IMR-90 (cell line): ENCODE results near the gene SLC25A17. TPM values are rescaled to one million over a fixed set of nuclear protein-coding genes. Genes with fewer than 3 reads are reported as not detected.

Source experiments
- ATAC-seq: fragments of 200-7000 bp; cut with Tn5 transposase; 2 replicates; pipeline ENCODE4 v1.9.1; 2020; ENCODE audit warnings: low read depth, mild to moderate bottlenecking, moderate library complexity
- BruUV-seq: library from RNA; stranded (reverse); fragments of 400-500 nt; replicated peaks from 2 replicates; lab custom pipeline; 2021; lab: Mats Ljungman, UMichigan
- CTCF ChIA-PET: fragments of 300-600 bp; formaldehyde crosslinking; extraction: SDS; loops from one replicate; lab custom pipeline; 2021; ENCODE audit warnings: antibody characterized with exemption; lab: Yijun Ruan, JAX
- POLR2A ChIA-PET: fragments of 300-600 bp; sonication (Branson Sonifier 250); formaldehyde crosslinking; loops from one replicate; lab custom pipeline; 2022; ENCODE audit warnings: antibody characterized with exemption; ENCODE audit not compliant: unreplicated experiment; lab: Charles Lee
- DNase-seq: peaks from one replicate; pipeline ENCODE4 v3.0.0; 2013
- H2AFZ ChIP-seq: replicated peaks from 2 replicates; pipeline ENCODE3; 2013; ENCODE audit warnings: low read length, mild to moderate bottlenecking; ENCODE audit not compliant: poor library complexity
- H2AK5ac ChIP-seq: 2 replicates; pipeline ENCODE4 v1.6.1; 2013; ENCODE audit warnings: low read depth, low read length, inconsistent platforms
- H2AK9ac ChIP-seq: replicated peaks from 2 replicates; pipeline ENCODE3; 2013; ENCODE audit warnings: mild to moderate bottlenecking, low read depth, low read length, moderate library complexity; ENCODE audit not compliant: poor library complexity
- H2BK120ac ChIP-seq: 2 replicates; pipeline ENCODE4 v1.6.1; 2013; ENCODE audit warnings: low read depth, low read length, inconsistent platforms
- H2BK15ac ChIP-seq: 3 replicates; pipeline ENCODE4 v1.6.1; 2013; ENCODE audit warnings: low read depth, low read length, inconsistent platforms
- H2BK20ac ChIP-seq: 2 replicates; pipeline ENCODE4 v1.6.1; 2013; ENCODE audit warnings: low read depth, mild to moderate bottlenecking, inconsistent platforms, low read length, moderate library complexity
- H2BK5ac ChIP-seq: 2 replicates; pipeline ENCODE4 v1.6.1; 2013; ENCODE audit warnings: mild to moderate bottlenecking, low read depth, low read length, inconsistent platforms; ENCODE audit not compliant: poor library complexity, severe bottlenecking
- H3K14ac ChIP-seq: replicated peaks from 2 replicates; pipeline ENCODE4 v1.6.1; 2013; ENCODE audit warnings: low read depth, low read length, inconsistent platforms
- H3K18ac ChIP-seq: 2 replicates; pipeline ENCODE4 v1.6.1; 2013; ENCODE audit warnings: low read depth, low read length, control low read depth
- H3K23ac ChIP-seq: 2 replicates; pipeline ENCODE4 v1.6.1; 2013; ENCODE audit warnings: low read depth, low read length, inconsistent platforms
- H3K27ac ChIP-seq: 2 replicates; pipeline ENCODE4 v1.5.1; 2013; ENCODE audit warnings: mild to moderate bottlenecking, control low read depth, low read length; ENCODE audit not compliant: insufficient read depth
- H3K27me3 ChIP-seq: 2 replicates; pipeline ENCODE4 v1.6.1; 2013; ENCODE audit warnings: low read length; ENCODE audit not compliant: control insufficient read depth, insufficient read depth
- H3K36me3 ChIP-seq: 2 replicates; pipeline ENCODE4 v1.6.1; 2013; ENCODE audit warnings: low read length, mixed read lengths; ENCODE audit not compliant: control insufficient read depth, insufficient read depth
- H3K4ac ChIP-seq: 2 replicates; pipeline ENCODE4 v1.6.1; 2013; ENCODE audit warnings: low read depth, low read length, inconsistent platforms
- H3K4me1 ChIP-seq: 2 replicates; pipeline ENCODE4 v1.6.1; 2013; ENCODE audit warnings: low read length, mixed read lengths; ENCODE audit not compliant: control insufficient read depth, insufficient read depth
- H3K4me2 ChIP-seq: 2 replicates; pipeline ENCODE4 v1.6.1; 2013; ENCODE audit warnings: low read depth, mild to moderate bottlenecking, control low read depth, low read length, moderate library complexity
- H3K4me3 ChIP-seq: 2 replicates; pipeline ENCODE4 v1.5.1; 2013; ENCODE audit warnings: low read depth, mild to moderate bottlenecking, control low read depth, low read length, moderate library complexity; ENCODE audit not compliant: insufficient read depth
- H3K56ac ChIP-seq: 2 replicates; pipeline ENCODE4 v1.6.1; 2013; ENCODE audit warnings: low read length, inconsistent platforms; ENCODE audit not compliant: insufficient read depth; ENCODE audit errors: extremely low read depth
- H3K79me1 ChIP-seq, 2 experiments: 2 replicates each; pipeline ENCODE4 v1.6.1; 2013; ENCODE audit warnings: low read length in 2 of 2, inconsistent platforms in 1 of 2, low read depth in 1 of 2
- H3K9ac ChIP-seq: 2 replicates; pipeline ENCODE4 v1.6.1; 2013; ENCODE audit warnings: low read depth, low read length, control low read depth
- H3K9me1 ChIP-seq: 2 replicates; pipeline ENCODE4 v1.6.1; 2013; ENCODE audit warnings: low read length, inconsistent platforms; ENCODE audit not compliant: insufficient read depth
- H3K9me3 ChIP-seq: 2 replicates; pipeline ENCODE4 v1.6.1; 2013; ENCODE audit warnings: low read length; ENCODE audit not compliant: control insufficient read depth, insufficient read depth
- H4K20me1 ChIP-seq: 2 replicates; pipeline ENCODE4 v1.6.1; 2013; ENCODE audit warnings: low read length, inconsistent platforms; ENCODE audit not compliant: insufficient read depth
- H4K5ac ChIP-seq: 2 replicates; pipeline ENCODE4 v1.6.1; 2013; ENCODE audit warnings: mild to moderate bottlenecking, low read depth, low read length, control low read depth
- H4K8ac ChIP-seq, 2 experiments: 2 replicates each; pipeline ENCODE4 v1.6.1; 2013; ENCODE audit warnings: low read depth in 2 of 2, low read length in 2 of 2, control low read depth in 1 of 2, inconsistent platforms in 1 of 2
- H4K91ac ChIP-seq: 2 replicates; pipeline ENCODE4 v1.6.1; 2013; ENCODE audit warnings: low read depth, low read length, inconsistent platforms; ENCODE audit not compliant: insufficient read depth
- BHLHE40 ChIP-seq: fragments of 150-350 bp; IDR thresholded peaks from 2 replicates; pipeline ENCODE4 v1.6.1; 2016; ENCODE audit warnings: mild to moderate bottlenecking, low read depth, low read length
- CEBPB ChIP-seq: IDR thresholded peaks from 2 replicates; pipeline ENCODE4 v1.6.1; 2012; ENCODE audit warnings: low read depth, low read length, improper control_type of control experiment
- FOS ChIP-seq: fragments of 150-350 bp; IDR thresholded peaks from 2 replicates; pipeline ENCODE4 v1.6.1; 2016; ENCODE audit warnings: low read depth, low read length
- MAFK ChIP-seq: IDR thresholded peaks from 2 replicates; pipeline ENCODE4 v1.6.1; 2012; ENCODE audit warnings: low read depth, low read length, improper control_type of control experiment
- MAZ ChIP-seq: IDR thresholded peaks from 2 replicates; pipeline ENCODE4 v1.6.1; 2012; ENCODE audit warnings: low read depth, mild to moderate bottlenecking, low read length, improper control_type of control experiment, moderate library complexity, borderline replicate concordance
- MXI1 ChIP-seq: IDR thresholded peaks from 2 replicates; pipeline ENCODE4 v1.6.1; 2012; ENCODE audit warnings: low read depth, mild to moderate bottlenecking, low read length, moderate library complexity, borderline replicate concordance
- NFE2L2 ChIP-seq: fragments of 150-350 bp; IDR thresholded peaks from 2 replicates; pipeline ENCODE4 v1.6.1; 2016; ENCODE audit warnings: low read depth, mild to moderate bottlenecking, low read length
- POLR2A ChIP-seq: IDR thresholded peaks from 2 replicates; pipeline ENCODE4 v1.6.1; 2012; ENCODE audit warnings: mild to moderate bottlenecking, low read depth, low read length
- RAD21 ChIP-seq: IDR thresholded peaks from 2 replicates; pipeline ENCODE4 v1.6.1; 2012; ENCODE audit warnings: low read length, improper control_type of control experiment
- RCOR1 ChIP-seq: IDR thresholded peaks from 2 replicates; pipeline ENCODE4 v1.6.1; 2012; ENCODE audit warnings: mild to moderate bottlenecking, low read length, improper control_type of control experiment; ENCODE audit not compliant: insufficient replicate concordance
- RFX5 ChIP-seq: IDR thresholded peaks from 2 replicates; pipeline ENCODE4 v1.8.0; 2012; ENCODE audit warnings: low read depth, mild to moderate bottlenecking, low read length, moderate library complexity
- SMC3 ChIP-seq: fragments of 150-350 bp; IDR thresholded peaks from 2 replicates; pipeline ENCODE4 v1.6.1; 2016; ENCODE audit warnings: low read depth, mild to moderate bottlenecking, antibody characterized with exemption, low read length, moderate library complexity
- WGBS, 2 experiments: methylation state at CpG; one replicate each; pipeline versions ENCODE4 v1.1.5 to v1.1.7; 2013; ENCODE audit warnings: missing lambda C conversion rate in 2 of 2; ENCODE audit not compliant: insufficient read length in 1 of 2; ENCODE audit errors: extremely low coverage in 2 of 2; 5-methylcytosine and 5-hydroxymethylcytosine counted together
- dilution Hi-C: fragments of 300-500 bp; cut with HindIII; formaldehyde crosslinking; loops from one replicate; pipeline ENCODE4 v1.14.3; 2018; ENCODE audit warnings: low sequenced_read_pairs; ENCODE audit not compliant: unreplicated experiment
- in situ Hi-C: fragments of 300-500 bp; cut with MboI; formaldehyde crosslinking; loops from 3 replicates; pipeline ENCODE4 v1.14.3; 2019; ENCODE audit warnings: low sequenced_read_pairs, inconsistent platforms, mixed read lengths
- intact Hi-C: fragments of 100-400 bp; cut with micrococcal nuclease; formaldehyde crosslinking; loops from 2 replicates; pipeline ENCODE4 v1.10.0; 2022
- polyA plus RNA-seq, 3 experiments: library from polyadenylated mRNA; depleted of rRNA; stranded (reverse); fragments of >200 nt; gene quantifications; 2 replicates each; pipeline ENCODE4 v1.2.3, GENCODE V29; 2012; ENCODE audit warnings: low replicate concordance in 1 of 3
- total RNA-seq: library from RNA; depleted of rRNA; stranded (reverse); fragments of >200 nt; gene quantifications from 2 replicates; pipeline ENCODE4 v1.2.3, GENCODE V29; 2012
- TF ChIP-seq, protein P1 (sequence below): fragments of 150-350 bp; IDR thresholded peaks from 2 replicates; pipeline ENCODE4 v1.6.1; 2017; ENCODE audit warnings: mild to moderate bottlenecking, antibody characterized with exemption, low read length, low read depth
- TF ChIP-seq, protein P2 (sequence below): fragments of 150-350 bp; IDR thresholded peaks from 2 replicates; pipeline ENCODE4 v1.6.1; 2016; ENCODE audit warnings: low read depth, mild to moderate bottlenecking, low read length, moderate library complexity, borderline replicate concordance
- TF ChIP-seq, protein P3 (sequence below): conservative IDR thresholded peaks from 2 replicates; pipeline ENCODE4 v1.5.1; 2012; ENCODE audit warnings: mild to moderate bottlenecking, low read depth, low read length, improper control_type of control experiment

SLC25A17 gene
- total and polyA plus RNA-seq, 2 of the 4 experiments (the other 2 are of a cell fraction) = 19.6 to 36.0 TPM

DNA sequence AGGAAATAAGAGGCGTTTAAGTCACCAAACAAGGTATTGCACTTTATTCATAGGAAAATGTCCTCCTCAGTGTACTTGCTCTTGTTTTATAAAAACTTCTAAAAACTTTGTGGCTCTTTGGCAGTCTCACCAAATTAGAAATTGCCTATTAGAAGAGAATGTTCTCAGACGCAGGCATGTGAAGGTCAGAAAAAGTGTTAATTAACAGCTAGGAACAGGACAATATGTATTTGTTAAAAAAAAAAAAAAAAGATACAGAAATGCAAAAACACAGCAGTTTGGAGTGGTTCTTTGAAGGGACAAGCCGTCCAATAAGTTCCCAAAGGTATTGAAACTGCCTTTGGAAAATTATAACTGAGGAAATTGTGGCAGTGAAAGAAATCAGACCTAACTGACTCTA lies 67.9 kb downstream of the SLC25A17 start:
- TF ChIP-seq RFX5 (no peak), BHLHE40 (no peak), MAZ (no peak), FOS (no peak), SMC3 (no peak), RAD21 (no peak), POLR2A (no peak), CEBPB (no peak), MXI1 (no peak), NFE2L2 (no peak), MAFK (no peak), RCOR1 (no peak)
- TF ChIP-seq, protein P1, sequence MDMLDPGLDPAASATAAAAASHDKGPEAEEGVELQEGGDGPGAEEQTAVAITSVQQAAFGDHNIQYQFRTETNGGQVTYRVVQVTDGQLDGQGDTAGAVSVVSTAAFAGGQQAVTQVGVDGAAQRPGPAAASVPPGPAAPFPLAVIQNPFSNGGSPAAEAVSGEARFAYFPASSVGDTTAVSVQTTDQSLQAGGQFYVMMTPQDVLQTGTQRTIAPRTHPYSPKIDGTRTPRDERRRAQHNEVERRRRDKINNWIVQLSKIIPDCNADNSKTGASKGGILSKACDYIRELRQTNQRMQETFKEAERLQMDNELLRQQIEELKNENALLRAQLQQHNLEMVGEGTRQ = no peak
- TF ChIP-seq, protein P2, sequence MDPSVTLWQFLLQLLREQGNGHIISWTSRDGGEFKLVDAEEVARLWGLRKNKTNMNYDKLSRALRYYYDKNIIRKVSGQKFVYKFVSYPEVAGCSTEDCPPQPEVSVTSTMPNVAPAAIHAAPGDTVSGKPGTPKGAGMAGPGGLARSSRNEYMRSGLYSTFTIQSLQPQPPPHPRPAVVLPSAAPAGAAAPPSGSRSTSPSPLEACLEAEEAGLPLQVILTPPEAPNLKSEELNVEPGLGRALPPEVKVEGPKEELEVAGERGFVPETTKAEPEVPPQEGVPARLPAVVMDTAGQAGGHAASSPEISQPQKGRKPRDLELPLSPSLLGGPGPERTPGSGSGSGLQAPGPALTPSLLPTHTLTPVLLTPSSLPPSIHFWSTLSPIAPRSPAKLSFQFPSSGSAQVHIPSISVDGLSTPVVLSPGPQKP = no peak
- TF ChIP-seq, protein P3, sequence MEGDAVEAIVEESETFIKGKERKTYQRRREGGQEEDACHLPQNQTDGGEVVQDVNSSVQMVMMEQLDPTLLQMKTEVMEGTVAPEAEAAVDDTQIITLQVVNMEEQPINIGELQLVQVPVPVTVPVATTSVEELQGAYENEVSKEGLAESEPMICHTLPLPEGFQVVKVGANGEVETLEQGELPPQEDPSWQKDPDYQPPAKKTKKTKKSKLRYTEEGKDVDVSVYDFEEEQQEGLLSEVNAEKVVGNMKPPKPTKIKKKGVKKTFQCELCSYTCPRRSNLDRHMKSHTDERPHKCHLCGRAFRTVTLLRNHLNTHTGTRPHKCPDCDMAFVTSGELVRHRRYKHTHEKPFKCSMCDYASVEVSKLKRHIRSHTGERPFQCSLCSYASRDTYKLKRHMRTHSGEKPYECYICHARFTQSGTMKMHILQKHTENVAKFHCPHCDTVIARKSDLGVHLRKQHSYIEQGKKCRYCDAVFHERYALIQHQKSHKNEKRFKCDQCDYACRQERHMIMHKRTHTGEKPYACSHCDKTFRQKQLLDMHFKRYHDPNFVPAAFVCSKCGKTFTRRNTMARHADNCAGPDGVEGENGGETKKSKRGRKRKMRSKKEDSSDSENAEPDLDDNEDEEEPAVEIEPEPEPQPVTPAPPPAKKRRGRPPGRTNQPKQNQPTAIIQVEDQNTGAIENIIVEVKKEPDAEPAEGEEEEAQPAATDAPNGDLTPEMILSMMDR = no peak
- Histone ChIP-seq H2BK120ac (no peak overlapping the region), H3K36me3 (no peaks in the 10 kb centered on the region), H2BK20ac (no peak overlapping the region), H3K4me1 (no peaks in the 10 kb centered on the region), H3K18ac (no peak overlapping the region), H2AFZ (no peak overlapping the region), H4K91ac (no peak overlapping the region), H3K56ac (no peak overlapping the region), H3K14ac (no peak overlapping the region), H3K27ac (no peak overlapping the region), H3K23ac (no peak overlapping the region), H4K8ac (no peak overlapping the region), H2AK9ac (no peak overlapping the region), H4K20me1 (no peaks in the 10 kb centered on the region), H3K9me1 (peaks cover 3% of the 10 kb centered on the region; the same call in 1 of the 2 replicates), H3K9ac (no peak overlapping the region), H2BK15ac (no peak overlapping the region), H3K79me1 (no peaks in the 10 kb centered on the region), H3K4ac (no peak overlapping the region), H3K9me3 (peaks cover 3% of the 10 kb centered on the region), H2BK5ac (no peak overlapping the region), H3K4me2 (no peak overlapping the region), H4K5ac (no peak overlapping the region), H3K4me3 (no peak overlapping the region), H2AK5ac (no peak overlapping the region), H3K27me3 (no peaks in the 10 kb centered on the region; the same call in 1 of the 2 replicates)
- ATAC-seq = no peak
- WGBS, 2 experiments = no CpG with 5 or more reads among the region's 3 CpGs
- ChIA-PET POLR2A (no interaction called here), CTCF (interaction anchor here (0.6 kb wide), 1 partner anchor 57 kb away, joined by 3 read pairs; no protein-coding TSS in a partner anchor)
- dilution Hi-C loops = no loop called here
- DNase-seq = no peak
- intact Hi-C loops = no loop called here
- no TSS peak for BruUV-seq
- in situ Hi-C loops = no loop called here
